Measurements from ENCODE around the gene NDUFA1. TPM values are rescaled to one million over a fixed set of nuclear protein-coding genes. Genes with fewer than 3 reads are reported as not detected.
"Not testable (repeated sequence)": the region's sequence is repeated elsewhere in the genome, so short reads cannot be mapped to it uniquely, and the experiment has no call there.

NDUFA1 gene
- total RNA-seq, 1 donor from 2014 or later: 122 TPM

GRCh38 chrX:119878740-119879139 lies 7.1 kb downstream of the NDUFA1 start:
- H3K9me3 ChIP-seq (ENCODE audit: control insufficient read depth in 3 of 3, low read length in 3 of 3): no peaks in the 10 kb centered on the region
- H3K36me3 ChIP-seq (ENCODE audit: control insufficient read depth in 3 of 3, insufficient read depth in 3 of 3, low read length in 3 of 3): peaks cover 0 to 3% (median 0%) of the 10 kb centered on the region in 3 donors
- H3K4me1 ChIP-seq (ENCODE audit: control insufficient read depth in 3 of 3, insufficient read depth in 3 of 3, low read length in 3 of 3): no peaks in the 10 kb centered on the region
- no peak overlapping the region for H3K9ac ChIP-seq (ENCODE audit: low read depth in 1 of 3, low read length in 3 of 3)
- H3K27ac ChIP-seq (ENCODE audit: low read depth, low read length): no peak overlapping the region
- H3K4me3 ChIP-seq (ENCODE audit: low read length in 3 of 3): no peak overlapping the region
- H3K27me3 ChIP-seq (ENCODE audit: control insufficient read depth in 3 of 3, insufficient read depth in 3 of 3, low read length in 3 of 3): no peaks in the 10 kb centered on the region

DNA sequence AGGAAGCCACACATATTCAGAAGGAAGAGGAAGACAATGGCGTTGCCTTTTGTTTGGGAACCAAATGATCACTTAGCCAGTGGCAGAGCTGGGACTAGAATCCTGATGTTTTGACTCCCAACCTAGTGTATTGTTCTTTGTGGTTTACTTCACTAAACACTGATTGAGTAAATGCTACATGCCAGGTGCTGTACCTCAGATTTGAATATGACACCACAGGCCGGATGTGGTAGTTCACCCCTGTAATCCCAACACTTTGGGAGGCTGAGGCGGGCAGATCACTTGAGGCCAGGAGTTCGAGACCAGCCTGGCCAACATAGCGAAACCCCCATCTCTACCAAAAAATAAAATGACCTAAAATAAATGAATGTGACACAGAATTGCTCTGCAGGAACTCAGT lies 8.4 kb downstream of the NDUFA1 start:
- peaks cover 0 to 3% (median 0%) of the 10 kb centered on the region in 3 donors for H3K36me3 ChIP-seq (ENCODE audit: control insufficient read depth in 3 of 3, insufficient read depth in 3 of 3, low read length in 3 of 3)
- no peaks in the 10 kb centered on the region for H3K9me3 ChIP-seq (ENCODE audit: control insufficient read depth in 3 of 3, low read length in 3 of 3)
- H3K4me1 ChIP-seq (ENCODE audit: control insufficient read depth in 3 of 3, insufficient read depth in 3 of 3, low read length in 3 of 3): no peaks in the 10 kb centered on the region
- no peak overlapping the region for H3K9ac ChIP-seq (ENCODE audit: low read depth in 1 of 3, low read length in 3 of 3)
- no peaks in the 10 kb centered on the region for H3K27me3 ChIP-seq (ENCODE audit: control insufficient read depth in 3 of 3, insufficient read depth in 3 of 3, low read length in 3 of 3)
- H3K27ac ChIP-seq (ENCODE audit: low read depth, low read length): no peak overlapping the region
- H3K4me3 ChIP-seq (ENCODE audit: low read length in 3 of 3): no peak overlapping the region

DNA sequence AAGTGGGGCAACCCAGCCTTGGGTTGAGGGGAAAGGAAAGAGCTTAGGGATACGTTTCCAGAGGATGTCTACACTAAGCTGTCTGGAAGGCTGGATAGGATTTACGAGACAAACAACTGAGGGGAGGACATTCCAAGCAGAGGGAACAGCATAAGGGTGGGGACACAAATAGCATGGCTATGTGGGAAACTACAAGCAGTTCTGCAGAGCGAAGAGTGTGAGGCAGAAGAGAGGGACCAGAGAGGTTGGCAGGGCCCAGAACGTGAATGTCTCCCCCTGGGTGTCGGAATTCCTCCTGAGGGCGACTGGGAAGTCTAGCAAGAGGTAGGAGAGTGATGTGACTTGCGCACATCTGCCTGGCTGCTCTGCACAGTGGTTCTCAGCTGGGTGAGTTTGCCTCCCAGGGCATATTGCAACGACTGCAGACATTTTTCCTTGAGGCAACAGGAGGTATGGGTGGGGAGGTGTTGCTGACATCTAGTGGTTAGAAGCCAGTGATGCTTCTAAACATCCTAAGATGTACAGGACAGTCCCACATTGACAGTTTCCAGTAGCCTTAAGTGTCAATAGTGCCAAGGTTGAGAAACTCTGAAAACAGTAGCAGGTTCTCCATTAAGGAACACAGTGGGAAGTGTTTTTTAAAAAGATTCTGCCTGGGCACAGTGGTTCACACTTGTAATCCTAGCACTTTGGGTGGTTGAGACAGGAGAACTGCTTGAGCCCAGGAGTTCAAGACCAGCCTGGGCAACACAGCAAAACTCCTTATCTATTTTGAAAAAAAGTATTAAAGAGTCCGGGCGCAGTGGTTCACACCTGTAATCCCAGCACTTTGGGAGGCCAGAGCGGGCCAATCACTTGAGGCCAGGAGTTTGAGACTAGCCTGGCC lies 9.2 kb downstream of the NDUFA1 start:
- no peaks in the 10 kb centered on the region for H3K4me1 ChIP-seq (ENCODE audit: control insufficient read depth in 3 of 3, insufficient read depth in 3 of 3, low read length in 3 of 3)

GRCh38 chrX:119885554-119886428 lies 14.2 kb downstream of the NDUFA1 start:
- Histone ChIP-seq H3K27ac (ENCODE audit: low read depth, low read length) (no peak overlapping the region), H3K9ac (ENCODE audit: low read depth in 1 of 3, low read length in 3 of 3) (no peak overlapping the region), H3K9me3 (ENCODE audit: control insufficient read depth in 3 of 3, low read length in 3 of 3) (no peaks in the 10 kb centered on the region), H3K36me3 (ENCODE audit: control insufficient read depth in 3 of 3, insufficient read depth in 3 of 3, low read length in 3 of 3) (no peaks in the 10 kb centered on the region), H3K4me3 (ENCODE audit: low read length in 3 of 3) (no peak overlapping the region), H3K27me3 (ENCODE audit: control insufficient read depth in 3 of 3, insufficient read depth in 3 of 3, low read length in 3 of 3) (peaks cover 3 to 4% (median 4%) of the 10 kb centered on the region in 3 donors), H3K4me1 (ENCODE audit: control insufficient read depth in 3 of 3, insufficient read depth in 3 of 3, low read length in 3 of 3) (peaks cover 0 to 3% (median 0%) of the 10 kb centered on the region in 3 donors)

More for the DNA sequence above, 9.2 kb downstream of the NDUFA1 start:
- Histone ChIP-seq H3K36me3 (ENCODE audit: control insufficient read depth in 3 of 3, insufficient read depth in 3 of 3, low read length in 3 of 3) (peaks cover 0 to 3% (median 0%) of the 10 kb centered on the region in 3 donors), H3K4me3 (ENCODE audit: low read length in 3 of 3) (no peak overlapping the region), H3K27ac (ENCODE audit: low read depth, low read length) (no peak overlapping the region), H3K9ac (ENCODE audit: low read depth in 1 of 3, low read length in 3 of 3) (no peak overlapping the region), H3K9me3 (ENCODE audit: control insufficient read depth in 3 of 3, low read length in 3 of 3) (no peaks in the 10 kb centered on the region), H3K27me3 (ENCODE audit: control insufficient read depth in 3 of 3, insufficient read depth in 3 of 3, low read length in 3 of 3) (no peaks in the 10 kb centered on the region)

- Histone ChIP-seq H3K4me3 (ENCODE audit: low read length in 3 of 3) (no peak overlapping the region), H3K27me3 (ENCODE audit: control insufficient read depth in 3 of 3, insufficient read depth in 3 of 3, low read length in 3 of 3) (peaks cover 3 to 4% (median 4%) of the 10 kb centered on the region in 3 donors), H3K27ac (ENCODE audit: low read depth, low read length) (no peak overlapping the region), H3K9ac (ENCODE audit: low read depth in 1 of 3, low read length in 3 of 3) (no peak overlapping the region), H3K36me3 (ENCODE audit: control insufficient read depth in 3 of 3, insufficient read depth in 3 of 3, low read length in 3 of 3) (no peaks in the 10 kb centered on the region), H3K9me3 (ENCODE audit: control insufficient read depth in 3 of 3, low read length in 3 of 3) (no peaks in the 10 kb centered on the region), H3K4me1 (ENCODE audit: control insufficient read depth in 3 of 3, insufficient read depth in 3 of 3, low read length in 3 of 3) (peaks cover 0 to 3% (median 0%) of the 10 kb centered on the region in 3 donors)
Observed at GRCh38 chrX:119887721-119888425, 16.2 kb downstream of the NDUFA1 start.

DNA sequence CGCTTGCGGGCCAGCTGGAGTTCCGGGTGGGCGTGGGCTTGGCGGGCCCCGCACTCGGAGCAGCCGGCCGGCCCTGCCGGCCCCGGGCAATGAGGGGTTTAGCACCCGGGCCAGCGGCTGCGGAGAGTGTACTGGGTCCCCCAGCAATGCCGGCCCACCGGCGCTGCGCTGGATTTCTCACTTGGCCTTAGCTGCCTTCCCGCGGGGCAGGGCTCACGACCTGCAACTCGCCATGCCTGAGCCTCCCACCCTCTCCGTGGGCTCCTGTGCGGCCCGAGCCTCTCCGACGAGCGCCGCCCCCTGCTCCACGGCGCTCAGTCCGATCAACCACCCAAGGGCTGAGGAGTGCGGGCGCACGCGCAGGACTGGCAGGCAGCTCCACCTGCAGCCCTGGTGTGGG lies 19.0 kb downstream of the NDUFA1 start:
- H3K9me3 ChIP-seq (ENCODE audit: control insufficient read depth in 3 of 3, low read length in 3 of 3); H3K9ac ChIP-seq (ENCODE audit: low read depth in 1 of 3, low read length in 3 of 3); H3K27ac ChIP-seq (ENCODE audit: low read depth, low read length); H3K36me3 ChIP-seq (ENCODE audit: control insufficient read depth in 3 of 3, insufficient read depth in 3 of 3, low read length in 3 of 3); H3K27me3 ChIP-seq (ENCODE audit: control insufficient read depth in 3 of 3, insufficient read depth in 3 of 3, low read length in 3 of 3); H3K4me1 ChIP-seq (ENCODE audit: control insufficient read depth in 3 of 3, insufficient read depth in 3 of 3, low read length in 3 of 3); H3K4me3 ChIP-seq (ENCODE audit: low read length in 3 of 3): not testable (repeated sequence)

DNA sequence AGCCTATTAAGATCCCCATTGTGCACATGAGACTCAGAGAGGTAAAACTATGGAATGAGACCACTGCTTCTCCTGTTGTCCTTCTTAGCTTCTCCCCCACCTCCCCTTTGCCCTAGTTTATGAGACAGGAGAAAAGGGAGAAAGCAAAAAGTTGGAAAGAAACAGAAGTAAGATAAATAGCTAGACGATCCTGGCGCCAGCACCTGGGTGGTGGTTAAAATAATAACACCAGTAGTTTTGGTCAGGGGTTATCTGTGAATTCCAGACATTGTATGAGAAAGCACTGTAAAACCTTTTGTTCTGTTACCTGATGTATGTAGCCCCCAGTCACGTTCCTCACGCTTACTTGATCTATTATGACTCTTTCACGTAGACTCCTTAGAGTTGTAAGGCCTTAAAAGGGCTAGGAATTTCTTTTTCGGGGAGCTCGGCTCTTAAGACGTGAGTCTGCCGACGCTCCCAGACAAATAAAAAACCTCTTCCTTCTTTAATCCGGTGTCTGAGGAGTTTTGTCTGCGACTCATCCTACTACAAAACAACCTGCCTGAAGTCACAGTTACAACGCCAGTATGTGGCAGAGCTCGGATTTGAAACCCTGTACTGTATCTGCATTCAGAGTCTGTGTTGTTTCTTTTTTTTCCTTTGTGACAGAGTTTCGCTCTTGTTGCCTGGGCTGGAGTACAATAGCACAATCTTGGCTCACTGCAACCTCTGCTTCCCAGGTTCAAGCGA lies 20.5 kb downstream of the NDUFA1 start:
- H3K9ac ChIP-seq (ENCODE audit: low read depth in 1 of 3, low read length in 3 of 3); H3K36me3 ChIP-seq (ENCODE audit: control insufficient read depth in 3 of 3, insufficient read depth in 3 of 3, low read length in 3 of 3); H3K27ac ChIP-seq (ENCODE audit: low read depth, low read length); H3K9me3 ChIP-seq (ENCODE audit: control insufficient read depth in 3 of 3, low read length in 3 of 3); H3K4me1 ChIP-seq (ENCODE audit: control insufficient read depth in 3 of 3, insufficient read depth in 3 of 3, low read length in 3 of 3); H3K4me3 ChIP-seq (ENCODE audit: low read length in 3 of 3); H3K27me3 ChIP-seq (ENCODE audit: control insufficient read depth in 3 of 3, insufficient read depth in 3 of 3, low read length in 3 of 3): not testable (repeated sequence)

DNA sequence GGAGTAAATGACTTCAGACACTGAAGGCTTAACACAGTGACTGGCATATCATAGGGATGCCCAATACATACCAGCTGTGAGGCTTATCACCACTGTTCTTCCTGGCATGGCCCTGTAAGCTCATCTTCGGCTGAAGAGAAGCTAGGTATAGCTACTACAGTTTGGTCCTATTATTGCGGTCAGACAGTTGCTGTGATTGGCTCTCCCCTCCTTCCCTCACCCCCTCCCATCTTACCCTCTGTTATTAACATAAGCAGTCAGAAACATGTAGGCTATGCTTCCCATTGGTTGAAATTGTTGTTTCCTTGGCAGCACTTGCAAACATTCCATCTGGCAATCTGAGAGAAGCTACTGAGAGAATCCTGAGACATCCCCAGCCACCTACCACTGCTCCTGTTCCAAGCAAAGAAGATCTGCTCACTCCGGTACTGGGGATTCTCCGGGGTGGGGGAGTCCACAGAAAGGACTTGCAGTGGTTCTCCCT lies 24.3 kb downstream of the NDUFA1 start, which contains the start of gene AKAP14:
Gene AKAP14 (plus strand): TSS at position 51 of the 484 bp plus-strand sequence. CDS start 7,331 bp downstream, outside the sequence.
- no peaks in the 10 kb centered on the region for H3K4me1 ChIP-seq (ENCODE audit: control insufficient read depth in 3 of 3, insufficient read depth in 3 of 3, low read length in 3 of 3)
- H3K27ac ChIP-seq (ENCODE audit: low read depth, low read length): no peak within 1 kb of the TSS
- H3K27me3 ChIP-seq (ENCODE audit: control insufficient read depth in 3 of 3, insufficient read depth in 3 of 3, low read length in 3 of 3): peaks cover 0 to 2% (median 0%) of the 10 kb centered on the region in 3 donors
- no peak within 1 kb of the TSS for H3K4me3 ChIP-seq (ENCODE audit: low read length in 3 of 3)
- H3K9me3 ChIP-seq (ENCODE audit: control insufficient read depth in 3 of 3, low read length in 3 of 3): no peaks in the 10 kb centered on the region
- H3K9ac ChIP-seq (ENCODE audit: low read depth in 1 of 3, low read length in 3 of 3): no peak within 1 kb of the TSS
- H3K36me3 ChIP-seq (ENCODE audit: control insufficient read depth in 3 of 3, insufficient read depth in 3 of 3, low read length in 3 of 3): no peaks in the 10 kb centered on the region

DNA sequence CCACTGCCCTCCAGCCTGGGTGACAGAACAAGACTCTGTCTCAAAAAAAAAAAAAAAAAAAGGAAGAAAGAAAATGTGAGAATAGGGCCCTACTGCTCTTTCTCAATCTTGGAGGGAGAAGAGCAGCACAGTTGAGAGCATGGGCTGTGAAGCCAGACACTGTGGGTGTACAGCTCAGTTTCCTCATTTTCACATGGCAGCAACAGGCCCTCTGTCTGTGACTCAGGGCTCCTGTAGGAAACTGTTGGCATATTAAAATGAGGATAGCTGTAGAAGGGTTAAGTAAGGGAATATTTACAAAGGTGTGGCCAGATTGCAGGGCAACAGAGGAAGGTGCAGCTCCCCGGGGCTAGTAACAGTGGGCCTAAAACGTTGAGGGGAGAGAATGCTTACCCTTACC lies 27.5 kb downstream of the NDUFA1 start:
- H3K9ac ChIP-seq (ENCODE audit: low read depth in 1 of 3, low read length in 3 of 3): no peak overlapping the region
- H3K27ac ChIP-seq (ENCODE audit: low read depth, low read length): no peak overlapping the region
- peaks cover 0 to 2% (median 0%) of the 10 kb centered on the region in 3 donors for H3K27me3 ChIP-seq (ENCODE audit: control insufficient read depth in 3 of 3, insufficient read depth in 3 of 3, low read length in 3 of 3)
- no peaks in the 10 kb centered on the region for H3K4me1 ChIP-seq (ENCODE audit: control insufficient read depth in 3 of 3, insufficient read depth in 3 of 3, low read length in 3 of 3)
- H3K36me3 ChIP-seq (ENCODE audit: control insufficient read depth in 3 of 3, insufficient read depth in 3 of 3, low read length in 3 of 3): no peaks in the 10 kb centered on the region
- no peak overlapping the region for H3K4me3 ChIP-seq (ENCODE audit: low read length in 3 of 3)
- H3K9me3 ChIP-seq (ENCODE audit: control insufficient read depth in 3 of 3, low read length in 3 of 3): no peaks in the 10 kb centered on the region

Measured in skeletal muscle tissue (tissue), 4 donors.